Right cardiac atrium (tissue), 5 donors: ENCODE measurements around the gene DHRS1. TPM values are rescaled to one million over a fixed set of nuclear protein-coding genes. Genes with fewer than 3 reads are reported as not detected.

Experiments
- polyA plus RNA-seq: library from polyadenylated mRNA; stranded (reverse); fragments of 200-250 nt; gene quantifications from one replicate; pipeline ENCODE4 v1.2.3, GENCODE V29; 2013
- total RNA-seq, 4 donors: library from RNA; stranded (reverse); fragmentation: NEBNext Ultra II Directional; extraction: Animal tissue kit (Norgen Biotek cat#: 25700); gene quantifications; one replicate each; pipeline ENCODE4 v1.2.1, GENCODE V29; 2021
- donor health status: healthy with polysubstance abuse.
- donor health status: DM: no; HTN: yes; CAD: no.
- donor health status: DM: no; HTN: no; CAD: no.
- donor health status: DM: no; HTN: yes; CAD: no; lungs with severe emphysema.
- donor health status: DM: yes; HTN: yes; CAD: no.

Gene DHRS1
- total and polyA plus RNA-seq, 5 donors = 5.9 to 12.0 (median 9.9) TPM

Other genes with a start within 250 kb of the DHRS1 start
Only the 30 nearest of the 34 such genes appear.
- gene DCAF11, start 185.0 kb downstream of the DHRS1 start, total RNA-seq = 10 to 100 TPM; 50.6 to 70.7 (median 62.6) TPM
- gene DCAF11, start 185.0 kb downstream of the DHRS1 start, polyA plus RNA-seq = 33.1 TPM
- gene NRL, start 184.8 kb downstream of the DHRS1 start, total RNA-seq = 1 to 10 TPM in 3 of 4 donors, under 1 TPM in 1; 0.79 to 2.9 (median 2.4) TPM
- 2.6 TPM for gene NRL, start 184.8 kb downstream of the DHRS1 start, polyA plus RNA-seq
- gene FITM1, start 169.1 kb downstream of the DHRS1 start, total RNA-seq = 100 to 1,000 TPM in 3 of 4 donors, 10 to 100 TPM in 1; 87.4 to 178 (median 134) TPM
- 224 TPM for gene FITM1, start 169.1 kb downstream of the DHRS1 start, polyA plus RNA-seq
- gene PSME1, start 163.6 kb downstream of the DHRS1 start, total RNA-seq = 100 to 1,000 TPM in 3 of 4 donors, 10 to 100 TPM in 1; 99.8 to 112 (median 103) TPM
- 141 TPM for gene PSME1, start 163.6 kb downstream of the DHRS1 start, polyA plus RNA-seq
- gene EMC9, start 158.2 kb downstream of the DHRS1 start, total RNA-seq = 10 to 100 TPM; 17.2 to 18.9 (median 18.1) TPM
- gene EMC9, start 158.2 kb downstream of the DHRS1 start, polyA plus RNA-seq = 21.2 TPM
- 10 to 100 TPM; 62.7 to 90.6 (median 67.6) TPM for gene PSME2, start 153.2 kb downstream of the DHRS1 start, total RNA-seq
- 102 TPM for gene PSME2, start 153.2 kb downstream of the DHRS1 start, polyA plus RNA-seq
- gene RNF31, start 152.3 kb downstream of the DHRS1 start, total RNA-seq = 10 to 100 TPM; 29.2 to 48.4 (median 42.6) TPM
- gene RNF31, start 152.3 kb downstream of the DHRS1 start, polyA plus RNA-seq = 27.6 TPM
- gene IRF9, start 138.5 kb downstream of the DHRS1 start, total RNA-seq = 100 to 1,000 TPM in 1 of 4 donors, 10 to 100 TPM in 3; 47.5 to 103 (median 59.0) TPM
- gene IRF9, start 138.5 kb downstream of the DHRS1 start, polyA plus RNA-seq = 44.5 TPM
- gene REC8, start 127.7 kb downstream of the DHRS1 start, total RNA-seq = 1 to 10 TPM; 1.9 to 5.8 (median 3.2) TPM
- gene REC8, start 127.7 kb downstream of the DHRS1 start, polyA plus RNA-seq = 4.1 TPM
- 10 to 100 TPM; 10.2 to 22.5 (median 12.1) TPM for gene IPO4, start 111.0 kb downstream of the DHRS1 start, total RNA-seq
- 4.1 TPM for gene IPO4, start 111.0 kb downstream of the DHRS1 start, polyA plus RNA-seq
- 10 to 100 TPM; 26.4 to 37.6 (median 30.4) TPM for gene TM9SF1, start 104.3 kb downstream of the DHRS1 start, total RNA-seq
- gene TM9SF1, start 104.3 kb downstream of the DHRS1 start, polyA plus RNA-seq = 14.8 TPM
- under 1 TPM in 2 of 4 donors, not detected in 2; 0.18 to 0.37 TPM for gene TSSK4, start 94.1 kb downstream of the DHRS1 start, total RNA-seq
- gene TSSK4, start 94.1 kb downstream of the DHRS1 start, polyA plus RNA-seq = not detected
- gene CHMP4A, start 86.3 kb downstream of the DHRS1 start, total RNA-seq = 10 to 100 TPM; 35.2 to 49.3 (median 39.5) TPM
- gene CHMP4A, start 86.3 kb downstream of the DHRS1 start, polyA plus RNA-seq = 56.3 TPM
- gene MDP1, start 83.7 kb downstream of the DHRS1 start, total RNA-seq = 10 to 100 TPM; 15.7 to 21.8 (median 18.8) TPM
- 26.8 TPM for gene MDP1, start 83.7 kb downstream of the DHRS1 start, polyA plus RNA-seq
- gene NEDD8, start 67.4 kb downstream of the DHRS1 start, total RNA-seq = 100 to 1,000 TPM; 167 to 190 (median 183) TPM
- gene NEDD8, start 67.4 kb downstream of the DHRS1 start, polyA plus RNA-seq = 302 TPM
- gene GMPR2, start 66.9 kb downstream of the DHRS1 start, total RNA-seq = 10 to 100 TPM; 32.4 to 45.4 (median 34.6) TPM
- 30.3 TPM for gene GMPR2, start 66.9 kb downstream of the DHRS1 start, polyA plus RNA-seq
- gene TINF2, start 57.2 kb downstream of the DHRS1 start, total RNA-seq = 10 to 100 TPM; 38.9 to 45.9 (median 45.3) TPM
- gene TINF2, start 57.2 kb downstream of the DHRS1 start, polyA plus RNA-seq = 23.0 TPM
- 1 to 10 TPM in 1 of 4 donors, under 1 TPM in 3; 0.36 to 2.0 (median 0.58) TPM for gene TGM1, start 36.6 kb downstream of the DHRS1 start, total RNA-seq
- gene TGM1, start 36.6 kb downstream of the DHRS1 start, polyA plus RNA-seq = 0.16 TPM
- 10 to 100 TPM; 18.1 to 21.4 (median 20.8) TPM for gene RABGGTA, start 28.2 kb downstream of the DHRS1 start, total RNA-seq
- gene RABGGTA, start 28.2 kb downstream of the DHRS1 start, polyA plus RNA-seq = 20.7 TPM
- 10 to 100 TPM; 19.2 to 20.3 (median 19.6) TPM for gene NOP9, start 70 bp upstream of the DHRS1 start, total RNA-seq
- gene NOP9, start 70 bp upstream of the DHRS1 start, polyA plus RNA-seq = 9.6 TPM
- 1 to 10 TPM; 5.8 to 8.5 (median 6.9) TPM for gene CIDEB, start 8.2 kb upstream of the DHRS1 start, total RNA-seq
- 3.6 TPM for gene CIDEB, start 8.2 kb upstream of the DHRS1 start, polyA plus RNA-seq
- gene LTB4R2, start 10.4 kb upstream of the DHRS1 start, total RNA-seq = 1 to 10 TPM; 1.2 to 2.1 (median 1.4) TPM
- gene LTB4R2, start 10.4 kb upstream of the DHRS1 start, polyA plus RNA-seq = 0.66 TPM
- gene LTB4R, start 11.7 kb upstream of the DHRS1 start, total RNA-seq = 1 to 10 TPM; 2.2 to 3.1 (median 2.4) TPM
- gene LTB4R, start 11.7 kb upstream of the DHRS1 start, polyA plus RNA-seq = 1.6 TPM
- 10 to 100 TPM; 24.1 to 45.3 (median 32.8) TPM for gene ADCY4, start 35.3 kb upstream of the DHRS1 start, total RNA-seq
- gene ADCY4, start 35.3 kb upstream of the DHRS1 start, polyA plus RNA-seq = 33.4 TPM
- gene RIPK3, start 40.2 kb upstream of the DHRS1 start, total RNA-seq = 1 to 10 TPM; 2.9 to 7.0 (median 6.4) TPM
- 3.8 TPM for gene RIPK3, start 40.2 kb upstream of the DHRS1 start, polyA plus RNA-seq
- 10 to 100 TPM; 15.7 to 40.0 (median 31.0) TPM for gene NFATC4, start 68.4 kb upstream of the DHRS1 start, total RNA-seq
- gene NFATC4, start 68.4 kb upstream of the DHRS1 start, polyA plus RNA-seq = 25.8 TPM
- gene NYNRIN, start 99.2 kb upstream of the DHRS1 start, total RNA-seq = 10 to 100 TPM in 2 of 4 donors, 1 to 10 TPM in 2; 9.3 to 12.0 (median 10.5) TPM
- gene NYNRIN, start 99.2 kb upstream of the DHRS1 start, polyA plus RNA-seq = 5.1 TPM
- 1 to 10 TPM; 1.6 to 3.1 (median 2.7) TPM for gene CBLN3, start 129.9 kb upstream of the DHRS1 start, total RNA-seq
- gene CBLN3, start 129.9 kb upstream of the DHRS1 start, polyA plus RNA-seq = 1.3 TPM
- gene KHNYN, start 130.2 kb upstream of the DHRS1 start, total RNA-seq = 10 to 100 TPM; 23.4 to 27.7 (median 26.0) TPM
- gene KHNYN, start 130.2 kb upstream of the DHRS1 start, polyA plus RNA-seq = 19.1 TPM
- 100 to 1,000 TPM in 1 of 4 donors, 10 to 100 TPM in 3; 74.6 to 101 (median 94.4) TPM for gene SDR39U1, start 143.0 kb upstream of the DHRS1 start, total RNA-seq
- gene SDR39U1, start 143.0 kb upstream of the DHRS1 start, polyA plus RNA-seq = 128 TPM